Measurements from ENCODE around the gene SCIN.

DNA sequence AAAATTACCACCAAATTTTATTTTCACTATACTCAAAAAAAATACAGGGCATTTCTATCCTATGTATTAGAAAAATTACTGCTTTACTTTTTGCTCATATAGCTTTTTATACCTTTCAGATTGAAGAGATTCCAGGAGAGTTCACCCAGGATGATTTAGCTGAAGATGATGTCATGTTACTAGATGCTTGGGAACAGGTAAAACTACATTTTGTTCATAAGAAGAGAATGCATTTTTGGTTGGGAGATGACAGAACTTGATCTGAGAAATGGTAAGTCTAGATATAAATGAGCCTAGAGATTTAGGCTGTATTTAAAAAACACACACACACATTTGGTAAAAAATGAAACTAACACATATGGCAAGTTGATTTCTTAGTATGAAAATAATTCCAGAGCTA is 78.8 kb downstream of the SCIN start:
- TF ChIP-seq EZH2phosphoT487 (IDR thresholded peaks at IDR 0.05; ENCODE audit: insufficient read depth, low read depth) (no peak), EZH2 (IDR thresholded peaks at IDR 0.05; ENCODE audit: insufficient read depth, poor library complexity, severe bottlenecking) (no peak)
